Stimulated activated CD4-positive, alpha-beta T cell treated with anti-CD3 and anti-CD28 coated beads, Interleukin-15, amount 100 ng/mL, for 24 hours (primary cell): ENCODE results near the gene CIAO3.
"Not testable (repeated sequence)": the region's sequence is repeated elsewhere in the genome, so short reads cannot be mapped to it uniquely, and the experiment has no call there.

Source experiments
- DNase-seq: peaks from one replicate; pipeline ENCODE4 v3.0.0-alpha.2; 2020

Gene CIAO3

GRCh38 chr16:708019-708418 is 32.8 kb downstream of the CIAO3 start:
- no peak for DNase-seq

GRCh38 chr16:707062-707538 is 33.7 kb downstream of the CIAO3 start:
- DNase-seq: no peak

- DNase-seq: no peak
These were observed 34.4 kb downstream of the CIAO3 start for GRCh38 chr16:706189-707061.

GRCh38 chr16:705431-706188 is 35.2 kb downstream of the CIAO3 start, which contains the start of gene FBXL16:
TSS of gene FBXL16 (minus strand) at chr16:705801. CDS start at chr16:697405, 8,396 bp downstream.
- no peak for DNase-seq

GRCh38 chr16:704552-705380 is 36.0 kb downstream of the CIAO3 start:
- DNase-seq: no peak

- DNase-seq: no peak
These were observed 36.8 kb downstream of the CIAO3 start for GRCh38 chr16:704047-704446.

- no peak for DNase-seq
These were observed 37.4 kb downstream of the CIAO3 start for GRCh38 chr16:703406-703805.

- DNase-seq: no peak
These were observed 38.5 kb downstream of the CIAO3 start for GRCh38 chr16:702341-702740.

GRCh38 chr16:700684-701584 is 39.9 kb downstream of the CIAO3 start:
- DNase-seq: no peak

GRCh38 chr16:698911-699671 is 41.7 kb downstream of the CIAO3 start:
- DNase-seq: no peak

- DNase-seq: peak; percentile 79
These were observed 45.3 kb downstream of the CIAO3 start for GRCh38 chr16:695355-696089.

- DNase-seq: no peak
These were observed 45.9 kb downstream of the CIAO3 start for GRCh38 chr16:694863-695354.

- no peak for DNase-seq
These were observed 46.5 kb downstream of the CIAO3 start for GRCh38 chr16:694187-694862.

GRCh38 chr16:693766-694165 is 47.0 kb downstream of the CIAO3 start:
- DNase-seq: no peak

- no peak for DNase-seq
These were observed 47.4 kb downstream of the CIAO3 start for GRCh38 chr16:693364-693763.

GRCh38 chr16:692356-693108 is 48.3 kb downstream of the CIAO3 start:
- no peak for DNase-seq

- not testable (repeated sequence) for DNase-seq
These were observed 49.6 kb downstream of the CIAO3 start for GRCh38 chr16:691242-691641.

- no peak for DNase-seq
These were observed 51.5 kb downstream of the CIAO3 start for GRCh38 chr16:689175-689897.
